Measurements from ENCODE around the gene SLC15A3. TPM values are rescaled to one million over a fixed set of nuclear protein-coding genes. Genes with fewer than 3 reads are reported as not detected.

SLC15A3 gene
- total RNA-seq, 2 experiments from 2014 or later, result 10.5 to 11.9 TPM

DNA sequence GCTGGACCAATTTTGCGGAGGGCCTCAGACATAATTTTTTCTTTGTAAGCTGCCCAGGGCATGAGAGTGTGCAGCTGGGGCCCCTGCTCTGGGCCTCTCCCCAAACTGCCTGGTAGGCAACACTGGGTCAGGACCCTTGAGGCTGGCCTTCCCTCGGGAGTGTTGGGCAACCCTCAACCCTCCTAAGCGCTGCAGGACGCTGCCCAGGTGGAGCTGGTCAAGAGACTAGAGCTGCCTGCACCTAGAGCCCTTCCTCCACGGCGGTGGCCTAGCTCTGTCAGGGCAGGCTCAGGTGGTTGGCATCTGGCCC is 28.2 kb downstream of the SLC15A3 start:
- peak overlapping the region; percentile 45 for H3K4me3 ChIP-seq (ENCODE audit: low read length)
- intact Hi-C loops (cut with DNase I, micrococcal nuclease), result no loop called here
- H3K27ac ChIP-seq (ENCODE audit: low read depth in 1 of 2, low read length in 2 of 2), result no peak overlapping the region
- DNase-seq (no peak), ATAC-seq (ENCODE audit: poor library complexity) (no peak)
- H3K4me3 Mint-ChIP-seq, result peak overlapping the region; percentile 51
- H3K4me1 Mint-ChIP-seq (ENCODE audit: low read depth), result peaks cover 5% of the 10 kb centered on the region
- peaks cover 45% of the 10 kb centered on the region for H3K36me3 ChIP-seq (ENCODE audit: insufficient read depth, low read length)
- TF ChIP-seq, protein P1, sequence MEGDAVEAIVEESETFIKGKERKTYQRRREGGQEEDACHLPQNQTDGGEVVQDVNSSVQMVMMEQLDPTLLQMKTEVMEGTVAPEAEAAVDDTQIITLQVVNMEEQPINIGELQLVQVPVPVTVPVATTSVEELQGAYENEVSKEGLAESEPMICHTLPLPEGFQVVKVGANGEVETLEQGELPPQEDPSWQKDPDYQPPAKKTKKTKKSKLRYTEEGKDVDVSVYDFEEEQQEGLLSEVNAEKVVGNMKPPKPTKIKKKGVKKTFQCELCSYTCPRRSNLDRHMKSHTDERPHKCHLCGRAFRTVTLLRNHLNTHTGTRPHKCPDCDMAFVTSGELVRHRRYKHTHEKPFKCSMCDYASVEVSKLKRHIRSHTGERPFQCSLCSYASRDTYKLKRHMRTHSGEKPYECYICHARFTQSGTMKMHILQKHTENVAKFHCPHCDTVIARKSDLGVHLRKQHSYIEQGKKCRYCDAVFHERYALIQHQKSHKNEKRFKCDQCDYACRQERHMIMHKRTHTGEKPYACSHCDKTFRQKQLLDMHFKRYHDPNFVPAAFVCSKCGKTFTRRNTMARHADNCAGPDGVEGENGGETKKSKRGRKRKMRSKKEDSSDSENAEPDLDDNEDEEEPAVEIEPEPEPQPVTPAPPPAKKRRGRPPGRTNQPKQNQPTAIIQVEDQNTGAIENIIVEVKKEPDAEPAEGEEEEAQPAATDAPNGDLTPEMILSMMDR (IDR thresholded peaks at IDR 0.05), result no peak
- peaks cover 25 to 28% of the 10 kb centered on the region in 2 experiments for H3K27me3 ChIP-seq (ENCODE audit: control insufficient read depth in 1 of 2, insufficient read depth in 2 of 2, low read length in 2 of 2)
- CTCF ChIA-PET, result interaction anchor here (1.2 kb wide), 1 partner anchor 8 kb away, joined by 4 read pairs; no protein-coding TSS in a partner anchor
- H3K4me1 ChIP-seq (ENCODE audit: insufficient read depth, low read length), result peaks cover 27% of the 10 kb centered on the region
- peaks cover 0 to 14% of the 10 kb centered on the region in 2 experiments for H3K9me3 ChIP-seq (ENCODE audit: control insufficient read depth in 1 of 2, insufficient read depth in 1 of 2, low read length in 2 of 2)
- H3K36me3 Mint-ChIP-seq (ENCODE audit: low read depth), result peaks cover 48% of the 10 kb centered on the region
- no peak overlapping the region for H3K27ac Mint-ChIP-seq
- H3K9me3 Mint-ChIP-seq, result no peaks in the 10 kb centered on the region
- POLR2A ChIA-PET, result interaction anchor here (0.7 to 2.1 kb wide), 3 partner anchors 9 to 160 kb away, joined by 3 to 19 read pairs (median 3); partner anchors contain the start of gene TMEM109
- peaks cover 37% of the 10 kb centered on the region for H3K27me3 Mint-ChIP-seq

GRCh38 chr11:60923326-60923725 is 28.6 kb downstream of the SLC15A3 start:
- ATAC-seq (ENCODE audit: poor library complexity), result no peak
- no peak overlapping the region for H3K4me3 ChIP-seq (ENCODE audit: low read length)
- intact Hi-C loops (cut with DNase I, micrococcal nuclease), result no loop called here
- peaks cover 47% of the 10 kb centered on the region for H3K36me3 ChIP-seq (ENCODE audit: insufficient read depth, low read length)
- peak overlapping the region; percentile 62 for H3K4me3 Mint-ChIP-seq
- H3K4me1 Mint-ChIP-seq (ENCODE audit: low read depth), result peaks cover 5% of the 10 kb centered on the region
- H3K36me3 Mint-ChIP-seq (ENCODE audit: low read depth), result peaks cover 48% of the 10 kb centered on the region
- peaks cover 0 to 14% of the 10 kb centered on the region in 2 experiments for H3K9me3 ChIP-seq (ENCODE audit: control insufficient read depth in 1 of 2, insufficient read depth in 1 of 2, low read length in 2 of 2)
- POLR2A ChIA-PET, result interaction anchor here (0.7 to 2.1 kb wide), 3 partner anchors 9 to 160 kb away, joined by 3 to 19 read pairs (median 3); partner anchors contain the start of gene TMEM109
- CTCF ChIA-PET, result interaction anchor here (1.2 kb wide), 1 partner anchor 8 kb away, joined by 4 read pairs; no protein-coding TSS in a partner anchor
- H3K27me3 Mint-ChIP-seq, result peaks cover 37% of the 10 kb centered on the region
- H3K27ac ChIP-seq (ENCODE audit: low read depth in 1 of 2, low read length in 2 of 2), result no peak overlapping the region
- H3K27me3 ChIP-seq (ENCODE audit: control insufficient read depth in 1 of 2, insufficient read depth in 2 of 2, low read length in 2 of 2), result peaks cover 25 to 28% of the 10 kb centered on the region in 2 experiments
- DNase-seq, result no peak
- no peaks in the 10 kb centered on the region for H3K9me3 Mint-ChIP-seq
- peaks cover 30% of the 10 kb centered on the region for H3K4me1 ChIP-seq (ENCODE audit: insufficient read depth, low read length)
- TF ChIP-seq, protein P1 (IDR thresholded peaks at IDR 0.05), result no peak
- no peak overlapping the region for H3K27ac Mint-ChIP-seq

DNA sequence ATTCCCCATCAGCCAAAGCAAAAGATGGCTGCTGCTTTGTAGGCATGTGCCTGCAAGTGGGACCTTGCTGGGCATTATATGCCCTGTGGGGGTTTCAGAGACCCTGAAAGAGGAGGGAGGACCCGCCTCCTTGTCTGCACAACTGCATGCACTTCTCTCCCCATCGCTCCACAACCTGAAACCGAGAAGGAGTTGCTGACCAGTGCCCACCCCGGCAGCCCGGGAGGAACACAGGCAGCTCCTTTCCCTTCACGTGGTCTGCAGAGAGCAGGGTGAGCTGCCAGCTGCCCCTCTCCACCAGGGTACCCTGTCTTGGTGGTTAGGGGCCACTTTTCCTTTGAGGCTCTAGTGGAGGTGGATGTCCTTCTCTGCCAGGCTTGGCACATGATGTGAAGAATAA is 29.1 kb downstream of the SLC15A3 start:
- intact Hi-C loops (cut with DNase I, micrococcal nuclease), result no loop called here
- no peak for ATAC-seq (ENCODE audit: poor library complexity)
- H3K27me3 ChIP-seq (ENCODE audit: control insufficient read depth in 1 of 2, insufficient read depth in 2 of 2, low read length in 2 of 2), result peaks cover 25 to 28% of the 10 kb centered on the region in 2 experiments
- TF ChIP-seq, protein P1 (IDR thresholded peaks at IDR 0.05), result no peak
- POLR2A ChIA-PET, result interaction anchor here (2.1 kb wide), 1 partner anchor 8 kb away, joined by 19 read pairs; the partner anchor contains the start of gene TMEM109
- H3K9me3 Mint-ChIP-seq, result no peaks in the 10 kb centered on the region
- peaks cover 8% of the 10 kb centered on the region for H3K4me1 Mint-ChIP-seq (ENCODE audit: low read depth)
- H3K4me3 Mint-ChIP-seq, result peak overlapping the region; percentile 62
- peaks cover 37% of the 10 kb centered on the region for H3K27me3 Mint-ChIP-seq
- DNase-seq, result no peak
- H3K27ac ChIP-seq (ENCODE audit: low read depth in 1 of 2, low read length in 2 of 2), result no peak overlapping the region
- CTCF ChIA-PET, result no interaction called here
- peaks cover 48% of the 10 kb centered on the region for H3K36me3 Mint-ChIP-seq (ENCODE audit: low read depth)
- H3K4me1 ChIP-seq (ENCODE audit: insufficient read depth, low read length), result peaks cover 30% of the 10 kb centered on the region
- H3K27ac Mint-ChIP-seq, result no peak overlapping the region
- H3K4me3 ChIP-seq (ENCODE audit: low read length), result no peak overlapping the region
- H3K36me3 ChIP-seq (ENCODE audit: insufficient read depth, low read length), result peaks cover 51% of the 10 kb centered on the region
- H3K9me3 ChIP-seq (ENCODE audit: control insufficient read depth in 1 of 2, insufficient read depth in 1 of 2, low read length in 2 of 2), result peaks cover 0 to 14% of the 10 kb centered on the region in 2 experiments

Data from CD4-positive, alpha-beta T cell (primary cell).